H1 (cell line): Measurements from ENCODE around the gene BCL2. TPM values are rescaled to one million over a fixed set of nuclear protein-coding genes. Genes with fewer than 3 reads are reported as not detected.

Experiments used
- CTCF ChIA-PET: fragments of 300-600 bp; sonication (Branson Sonifier 250); formaldehyde crosslinking; loops from one replicate; lab custom pipeline; 2021; ENCODE audit not compliant: partially characterized antibody; lab: Charles Lee
- POLR2A ChIA-PET: fragments of 300-600 bp; sonication (Branson Sonifier 250); formaldehyde crosslinking; loops from one replicate; lab custom pipeline; 2021; ENCODE audit warnings: inconsistent platforms; ENCODE audit not compliant: partially characterized antibody; lab: Charles Lee
- DNase-seq, 2 experiments: peaks; one replicate each; pipeline versions ENCODE4 v3.0.0 to v3.0.0-alpha.2; 2010 to 2022; ENCODE audit warnings: low spot score in 2 of 2, low read depth in 1 of 2, mixed read lengths in 1 of 2
- FAIRE-seq: peaks from 2 replicates; lab custom pipeline; 2011; peaks lifted over from hg19 to GRCh38; lab: Jason Lieb, UNC
- H2AFZ ChIP-seq: 2 replicates; pipeline ENCODE4 v1.8.1; 2012; ENCODE audit warnings: low read length, inconsistent platforms
- H2AK5ac ChIP-seq: 2 replicates; pipeline ENCODE4 v1.6.1; 2013; ENCODE audit warnings: low read depth, low read length
- H2BK120ac ChIP-seq: replicated peaks from 2 replicates; pipeline ENCODE3; 2013; ENCODE audit warnings: low read depth, low read length, inconsistent platforms
- H2BK12ac ChIP-seq: 2 replicates; pipeline ENCODE4 v1.6.1; 2013; ENCODE audit warnings: low read depth, low read length
- H2BK15ac ChIP-seq: 2 replicates; pipeline ENCODE4 v1.6.1; 2013; ENCODE audit warnings: low read length
- H2BK20ac ChIP-seq: 2 replicates; pipeline ENCODE4 v1.6.1; 2013; ENCODE audit warnings: low read length
- H2BK5ac ChIP-seq: 2 replicates; pipeline ENCODE4 v1.6.1; 2013; ENCODE audit warnings: low read depth, low read length
- H3K14ac ChIP-seq: 2 replicates; pipeline ENCODE4 v1.6.1; 2013; ENCODE audit warnings: inconsistent platforms; ENCODE audit not compliant: insufficient read length
- H3K18ac ChIP-seq: 2 replicates; pipeline ENCODE4 v1.6.1; 2013; ENCODE audit warnings: low read length; ENCODE audit errors: extremely low read depth
- H3K23ac ChIP-seq: 2 replicates; pipeline ENCODE4 v1.6.1; 2013; ENCODE audit warnings: inconsistent platforms; ENCODE audit not compliant: insufficient read length
- H3K23me2 ChIP-seq: 2 replicates; pipeline ENCODE4 v1.6.1; 2013; ENCODE audit warnings: low read depth, low read length
- H3K27ac ChIP-seq: 2 replicates; pipeline ENCODE4 v1.6.1; 2011; ENCODE audit warnings: low read depth, low read length, inconsistent platforms
- H3K27me3 ChIP-seq, 4 experiments: replicated peaks in 1 of 4; 1 replicate in 1 of 4; 2 replicates in 3 of 4; pipeline versions ENCODE4 v1.6.1 to v1.8.1; 2011 to 2013; ENCODE audit warnings: low read length in 3 of 4, mild to moderate bottlenecking in 3 of 4, inconsistent platforms in 2 of 4, mixed read lengths in 2 of 4, moderate library complexity in 1 of 4; ENCODE audit not compliant: control insufficient read depth in 3 of 4, insufficient read depth in 3 of 4; ENCODE audit errors: extremely low read depth in 1 of 4
- H3K36me3 ChIP-seq, 4 experiments: 2 replicates each; pipeline versions ENCODE4 v1.6.1 to v1.8.1; 2011 to 2013; ENCODE audit warnings: mild to moderate bottlenecking in 4 of 4, low read length in 3 of 4, moderate library complexity in 2 of 4, control low read depth in 1 of 4, inconsistent platforms in 1 of 4; ENCODE audit not compliant: insufficient read depth in 4 of 4, control insufficient read depth in 2 of 4
- H3K4ac ChIP-seq: replicated peaks from 2 replicates; pipeline ENCODE3; 2013; ENCODE audit warnings: low read length, low read depth, mixed read lengths, inconsistent platforms; ENCODE audit not compliant: insufficient read length
- H3K4me1 ChIP-seq, 4 experiments: replicated peaks in 1 of 4; 1 replicate in 1 of 4; 2 replicates in 3 of 4; pipeline versions ENCODE4 v1.6.1 to v1.8.1; 2011 to 2013; ENCODE audit warnings: low read length in 3 of 4, inconsistent platforms in 2 of 4, mixed read lengths in 1 of 4; ENCODE audit not compliant: insufficient read depth in 4 of 4, control insufficient read depth in 3 of 4
- H3K4me2 ChIP-seq, 2 experiments: 2 replicates each; pipeline versions ENCODE4 v1.6.1 to v1.8.1; 2011 to 2013; ENCODE audit warnings: low read depth in 2 of 2, low read length in 2 of 2, control low read depth in 1 of 2, inconsistent platforms in 1 of 2, mild to moderate bottlenecking in 1 of 2; ENCODE audit not compliant: insufficient read depth in 1 of 2
- H3K4me3 ChIP-seq, 4 experiments: fragments of 200-600, 300-600 bp in 1 of 4; sonication (generic), shearing (Covaris generic), sonication (Bioruptor Twin) in 1 of 4; 2 replicates each; pipeline versions ENCODE4 v1.5.1 to v1.8.1; 2011 to 2016; ENCODE audit warnings: low read length in 4 of 4, low read depth in 3 of 4, control low read depth in 2 of 4, inconsistent platforms in 2 of 4, mild to moderate bottlenecking in 2 of 4, mixed read lengths in 1 of 4, moderate library complexity in 1 of 4; ENCODE audit not compliant: insufficient read depth in 2 of 4; ENCODE audit errors: extremely low read depth in 1 of 4
- H3K56ac ChIP-seq: replicated peaks from 2 replicates; pipeline ENCODE3; 2013; ENCODE audit warnings: low read depth, mild to moderate bottlenecking, mixed read lengths, low read length, inconsistent platforms; ENCODE audit not compliant: insufficient read length
- H3K79me1 ChIP-seq: 2 replicates; pipeline ENCODE4 v1.6.1; 2013; ENCODE audit warnings: low read depth, low read length, control low read depth
- H3K79me2 ChIP-seq, 2 experiments: 2 replicates each; pipeline versions ENCODE4 v1.6.1 to v1.8.1; 2012 to 2013; ENCODE audit warnings: low read length in 2 of 2, mild to moderate bottlenecking in 2 of 2, inconsistent platforms in 1 of 2; ENCODE audit not compliant: insufficient read depth in 2 of 2, control insufficient read depth in 1 of 2
- H3K9ac ChIP-seq, 4 experiments: replicated peaks in 1 of 4; 1 replicate in 1 of 4; 2 replicates in 3 of 4; pipeline versions ENCODE4 v1.6.1 to v1.8.1; 2011 to 2013; ENCODE audit warnings: low read depth in 3 of 4, low read length in 3 of 4, control low read depth in 2 of 4, mild to moderate bottlenecking in 2 of 4, moderate library complexity in 2 of 4, inconsistent platforms in 1 of 4; ENCODE audit errors: extremely low read depth in 1 of 4
- H3K9me3 ChIP-seq, 2 experiments: 2 replicates each; pipeline versions ENCODE4 v1.6.1 to v1.8.1; 2012 to 2013; ENCODE audit warnings: mild to moderate bottlenecking in 2 of 2, moderate library complexity in 2 of 2, control low read depth in 1 of 2, inconsistent platforms in 1 of 2, low read depth in 1 of 2, low read length in 1 of 2, mixed read lengths in 1 of 2; ENCODE audit not compliant: insufficient read depth in 2 of 2
- H4K20me1 ChIP-seq, 2 experiments: replicated peaks in 1 of 2; 2 replicates each; pipeline versions ENCODE3 to v1.8.1; 2011 to 2013; ENCODE audit warnings: inconsistent platforms in 2 of 2, low read length in 2 of 2, mild to moderate bottlenecking in 1 of 2; ENCODE audit not compliant: insufficient read depth in 2 of 2, control insufficient read depth in 1 of 2
- H4K5ac ChIP-seq: 2 replicates; pipeline ENCODE4 v1.6.1; 2013; ENCODE audit warnings: low read length, low read depth, mixed read lengths, inconsistent platforms; ENCODE audit not compliant: insufficient read length
- H4K8ac ChIP-seq: 2 replicates; pipeline ENCODE4 v1.8.0; 2013; ENCODE audit warnings: mild to moderate bottlenecking, moderate library complexity, low read length, inconsistent platforms; ENCODE audit not compliant: insufficient read depth; ENCODE audit errors: extremely low read depth
- H4K91ac ChIP-seq: replicated peaks from 2 replicates; pipeline ENCODE3; 2013; ENCODE audit warnings: low read length, mixed read lengths, inconsistent platforms; ENCODE audit not compliant: insufficient read length
- WGBS, 2 experiments: shearing (Covaris generic) in 1 of 2; methylation state at CpG; one replicate each; pipeline versions ENCODE4 v1.1.6 to v1.1.7; 2013 to 2015; ENCODE audit warnings: low lambda C conversion rate in 2 of 2, mixed read lengths in 2 of 2, inconsistent platforms in 1 of 2, low coverage in 1 of 2, missing lambda C conversion rate in 1 of 2; ENCODE audit not compliant: insufficient replicate concordance in 2 of 2, insufficient coverage in 1 of 2, insufficient read length in 1 of 2; ENCODE audit errors: extremely low coverage in 1 of 2, missing lambda C conversion rate in 1 of 2; 5-methylcytosine and 5-hydroxymethylcytosine counted together
- polyA plus RNA-seq, 7 experiments: library from polyadenylated mRNA; depleted of rRNA in 3 of 7; stranded (reverse) in 5 of 7; unstranded in 2 of 7; fragments of >200 nt in 5 of 7; fragments of 200-250 nt in 2 of 7; gene quantifications; 1 replicate in 5 of 7; 2 replicates in 1 of 7; 4 replicates in 1 of 7; pipeline versions ENCODE4 v1.2.1 to v1.2.3, GENCODE V29; 2011 to 2013; ENCODE audit warnings: missing spikeins in 2 of 7, mixed read lengths in 2 of 7
- total RNA-seq: library from RNA; stranded (reverse); fragmentation: NEBNext Ultra II Directional; extraction: Animal tissue kit (Norgen Biotek cat#: 25700); gene quantifications from 2 replicates; pipeline ENCODE4 v1.2.1, GENCODE V29; 2021

Gene BCL2
- total and polyA plus RNA-seq, 2 of the 8 experiments (the other 6 are each of a cell fraction or from before 2014, with no cell fraction given), result 0.59 to 4.5 TPM

- Histone ChIP-seq H3K9ac (no peak overlapping the region), H2BK5ac (no peak overlapping the region), H3K56ac (no peak overlapping the region), H4K8ac (no peak overlapping the region), H3K36me3 (no peaks in the 10 kb centered on the region), H4K5ac (no peak overlapping the region), H3K23ac (no peak overlapping the region), H3K9me3 (0 out of 4 replicates have a peak, but pooled peaks cover 0 to 4% of the 10 kb centered on the region in 2 experiments), H2AK5ac (no peak overlapping the region), H3K18ac (no peak overlapping the region), H3K79me1 (no peaks in the 10 kb centered on the region), H2BK12ac (no peak overlapping the region), H3K4ac (no peak overlapping the region), H3K4me3 (no peak overlapping the region), H3K23me2 (no peaks in the 10 kb centered on the region), H3K27me3 (no peaks in the 10 kb centered on the region), H4K20me1 (no peaks in the 10 kb centered on the region), H4K91ac (no peak overlapping the region), H3K27ac (no peak overlapping the region), H2AFZ (peak overlapping the region; percentile 12; the same call in 1 of the 2 replicates), H2BK120ac (no peak overlapping the region), H3K14ac (no peak overlapping the region), H3K4me1 (no peaks in the 10 kb centered on the region), H3K4me2 (no peak overlapping the region), H3K79me2 (no peaks in the 10 kb centered on the region), H2BK15ac (no peak overlapping the region), H2BK20ac (no peak overlapping the region)
- DNase-seq, result no peak
- ChIA-PET CTCF (interaction anchor here (1.6 to 2.2 kb wide), 2 partner anchors 12 to 205 kb away, joined by 3 to 5 read pairs; no protein-coding TSS in a partner anchor), POLR2A (no interaction called here)
- no peak for FAIRE-seq
- WGBS, 2 experiments, result 91% methylated on average over 6 of the region's 6 CpGs; no CpG with 5 or more reads in 1 of the 2 experiments
Observed at GRCh38 chr18:63225434-63225833, 94.1 kb downstream of the BCL2 start.
